Measurements from ENCODE around the gene HTATIP2.
"Not testable (repeated sequence)": the region's sequence is repeated elsewhere in the genome, so short reads cannot be mapped to it uniquely, and the experiment has no call there.

HTATIP2 gene

GRCh38 chr11:20372081-20372626 is 8.6 kb downstream of the HTATIP2 start:
- DNase-seq, result no peak

DNA sequence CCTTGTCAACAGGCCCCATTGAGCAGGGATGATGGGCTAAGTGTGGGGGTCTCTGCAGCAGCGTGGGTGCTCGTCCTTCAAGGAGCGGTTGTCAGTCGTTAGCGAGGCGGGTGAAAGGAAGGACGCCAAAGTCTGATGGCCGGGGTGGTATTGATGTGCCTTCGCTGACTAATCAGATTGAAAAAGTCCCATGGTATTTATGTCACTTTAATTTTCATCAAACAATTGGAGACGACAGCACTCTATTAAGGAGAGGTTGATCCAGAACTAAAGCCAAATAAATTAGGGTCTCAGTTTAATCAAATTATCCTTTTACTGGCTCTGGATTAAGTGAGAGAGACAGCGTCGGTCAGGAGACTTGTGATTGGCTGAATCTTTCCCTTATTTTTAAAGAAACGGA is 9.6 kb downstream of the HTATIP2 start:
- DNase-seq, result no peak

- DNase-seq, result no peak
These were observed 10.2 kb downstream of the HTATIP2 start for GRCh38 chr11:20373568-20374209.

DNA sequence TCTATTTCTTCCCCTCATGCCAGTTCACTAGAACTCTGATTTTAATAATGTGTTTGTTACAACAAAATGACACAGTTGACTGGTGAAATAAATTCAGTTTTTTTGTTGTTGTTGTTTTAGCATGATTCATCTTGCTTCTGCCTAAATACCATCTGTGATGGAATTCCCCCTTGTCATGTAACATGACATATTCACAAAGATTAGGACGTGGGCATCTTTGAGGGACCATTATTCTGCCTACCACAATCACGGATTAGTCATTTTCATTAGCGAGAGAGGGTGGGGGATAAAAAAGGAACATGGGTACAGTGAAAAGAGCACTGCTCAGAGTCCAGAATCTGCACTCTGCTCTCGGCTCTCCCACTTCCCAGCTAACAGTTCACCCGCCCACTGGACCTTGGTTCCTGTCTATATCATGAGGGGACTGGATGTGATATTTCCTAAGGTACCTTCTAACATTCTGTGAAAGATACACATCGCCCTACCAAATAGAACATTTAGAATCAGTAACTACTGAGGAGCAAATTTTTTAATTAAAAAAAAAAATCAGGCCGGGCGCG is 11.3 kb downstream of the HTATIP2 start:
- DNase-seq, result no peak

- no peak for DNase-seq
These were observed 12.7 kb downstream of the HTATIP2 start for GRCh38 chr11:20376162-20376730.

DNA sequence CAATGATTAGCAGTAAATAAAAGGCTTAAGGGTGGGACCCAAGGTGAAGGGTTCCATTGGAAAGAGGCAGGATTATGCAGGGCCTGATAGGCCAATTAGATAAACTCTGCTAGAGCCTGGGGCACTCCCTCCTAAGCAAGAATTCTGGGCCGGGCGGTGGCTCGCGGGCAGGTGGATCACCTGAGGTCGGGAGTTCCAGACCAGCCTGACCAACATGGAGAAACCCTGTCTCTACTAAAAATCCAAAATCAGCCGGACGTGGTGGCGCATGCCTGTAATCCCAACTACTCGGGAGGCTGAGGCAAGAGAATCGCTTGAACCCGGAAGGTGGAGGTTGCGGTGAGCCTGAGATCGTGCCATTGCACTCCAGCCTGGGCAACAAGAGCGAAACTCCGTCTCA is 22.5 kb downstream of the HTATIP2 start:
- DNase-seq, result not testable (repeated sequence)

- peak; percentile 93 to 98 (median 98) for DNase-seq
These were observed 24.0 kb downstream of the HTATIP2 start, which contains the start of gene PRMT3 for GRCh38 chr11:20387261-20388095. Gene PRMT3 (plus strand): TSS chr11:20387716. CDS start chr11:20387747, 31 bp downstream.

GRCh38 chr11:20388096-20389055 is 24.9 kb downstream of the HTATIP2 start:
- DNase-seq, result no peak

- no peak for DNase-seq
These were observed 33.8 kb downstream of the HTATIP2 start for GRCh38 chr11:20397281-20397680.

DNA sequence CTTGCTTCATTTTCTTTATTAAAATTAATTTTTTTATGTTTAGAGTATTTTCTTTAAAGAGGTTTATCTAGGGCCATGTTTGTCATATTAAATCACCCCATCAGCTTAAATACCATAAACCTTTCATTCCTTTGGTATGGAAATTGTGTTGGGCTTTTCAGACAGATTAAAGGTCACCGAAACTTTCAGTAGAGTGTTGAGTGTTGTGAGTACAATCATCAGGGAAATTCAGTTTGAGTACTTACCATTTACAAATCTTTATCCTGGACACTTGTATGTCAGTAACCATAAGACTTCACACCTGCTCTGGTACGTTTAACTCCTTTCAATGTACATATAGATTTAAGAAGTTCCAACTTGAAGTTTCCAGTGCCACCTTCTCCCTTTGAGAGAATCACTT is 36.0 kb downstream of the HTATIP2 start:
- no peak for DNase-seq

DNA sequence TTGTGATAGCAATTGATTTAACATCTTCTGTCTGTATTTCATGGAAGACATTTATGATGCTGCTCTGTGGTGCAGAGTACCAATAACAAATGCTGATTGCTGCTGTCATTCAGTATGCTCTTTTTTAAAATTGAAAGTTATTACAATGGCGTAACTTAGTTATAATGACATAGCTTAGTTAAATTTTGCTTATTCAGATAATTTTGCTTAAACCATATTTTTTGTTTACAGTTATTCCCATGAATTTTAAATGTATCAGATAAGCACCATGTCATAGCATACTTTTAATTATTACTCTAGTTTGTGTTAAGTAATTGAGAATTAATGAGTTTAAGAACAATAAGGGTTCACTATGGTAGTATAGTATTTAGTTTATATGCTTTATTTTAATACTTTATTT is 39.5 kb downstream of the HTATIP2 start:
- DNase-seq, result no peak

DNA sequence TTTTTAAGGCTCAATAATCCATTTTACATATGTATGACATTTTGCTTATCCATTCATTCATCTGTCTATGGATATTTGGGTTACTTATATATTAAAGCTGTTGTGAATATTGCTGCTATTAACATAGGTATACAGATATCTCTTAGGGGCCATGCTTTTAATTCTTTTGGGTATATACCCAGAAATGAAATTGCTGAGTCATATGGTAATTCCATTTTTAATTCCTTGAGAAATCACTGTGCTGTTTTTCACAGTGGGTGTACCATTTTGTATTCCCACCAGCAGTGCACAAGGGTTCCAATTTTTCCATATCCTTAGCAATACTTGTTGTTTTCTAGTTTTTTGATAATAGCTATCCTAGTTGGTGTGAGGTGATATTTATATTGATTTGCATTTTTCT is 43.0 kb downstream of the HTATIP2 start:
- DNase-seq, result no peak

DNA sequence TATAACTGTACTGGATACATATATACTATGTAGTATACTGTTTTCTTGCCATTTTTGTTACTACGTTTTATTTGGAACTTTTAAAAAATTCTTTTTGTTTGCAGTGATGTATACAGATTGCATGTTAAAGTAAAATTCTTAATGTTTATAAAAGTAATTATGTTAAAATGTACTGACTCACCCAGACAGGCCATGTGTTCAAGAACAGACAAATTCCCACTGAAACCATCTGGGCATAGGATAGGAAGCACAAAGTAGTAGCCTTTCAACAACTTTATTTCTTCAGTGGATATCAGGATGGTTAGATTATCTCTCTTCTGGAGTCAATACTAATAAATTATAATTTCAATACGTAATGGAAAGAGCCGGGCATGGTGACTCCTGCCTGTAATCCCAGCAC is 43.8 kb downstream of the HTATIP2 start:
- DNase-seq, result no peak

- DNase-seq, result no peak
These were observed 51.9 kb downstream of the HTATIP2 start for GRCh38 chr11:20415432-20415831.

DNA sequence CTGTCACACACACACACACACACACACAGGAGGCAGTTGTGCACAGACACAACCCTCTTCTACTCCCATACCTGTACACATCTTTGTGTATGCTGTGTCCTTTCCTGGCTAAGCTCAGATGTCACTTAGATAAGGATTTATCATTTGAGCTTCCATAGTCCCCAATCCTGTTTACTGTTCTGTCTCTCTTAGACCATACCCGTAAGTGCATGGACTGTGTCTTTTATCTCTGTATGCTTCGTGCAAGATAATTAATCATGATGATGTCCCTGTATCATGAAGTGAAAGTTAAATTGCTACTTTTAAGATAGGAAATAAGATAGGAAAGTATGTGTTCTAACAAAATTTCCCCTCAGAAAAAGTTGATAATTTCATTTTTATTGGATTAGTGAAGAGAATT is 54.3 kb downstream of the HTATIP2 start:
- no peak for DNase-seq

DNA sequence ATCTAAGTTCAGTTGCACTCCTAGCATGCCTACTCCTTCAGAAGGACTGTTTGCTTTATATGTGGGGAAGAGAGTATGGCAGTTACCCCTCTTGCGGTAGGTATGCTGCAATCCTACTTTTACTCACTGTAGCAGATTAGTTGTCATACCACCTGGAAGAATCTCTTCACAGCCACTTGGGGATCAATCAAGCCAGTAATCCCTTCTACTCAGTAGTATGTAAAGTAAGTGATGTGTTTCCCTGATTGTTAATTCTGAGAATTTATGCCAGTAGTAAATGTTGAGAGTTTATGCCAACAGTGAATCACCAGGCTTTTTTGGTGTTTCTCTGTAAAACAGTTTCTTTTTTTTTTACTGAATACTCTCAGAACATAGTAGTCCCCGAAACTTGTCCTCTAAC is 58.4 kb downstream of the HTATIP2 start:
- no peak for DNase-seq

DNA sequence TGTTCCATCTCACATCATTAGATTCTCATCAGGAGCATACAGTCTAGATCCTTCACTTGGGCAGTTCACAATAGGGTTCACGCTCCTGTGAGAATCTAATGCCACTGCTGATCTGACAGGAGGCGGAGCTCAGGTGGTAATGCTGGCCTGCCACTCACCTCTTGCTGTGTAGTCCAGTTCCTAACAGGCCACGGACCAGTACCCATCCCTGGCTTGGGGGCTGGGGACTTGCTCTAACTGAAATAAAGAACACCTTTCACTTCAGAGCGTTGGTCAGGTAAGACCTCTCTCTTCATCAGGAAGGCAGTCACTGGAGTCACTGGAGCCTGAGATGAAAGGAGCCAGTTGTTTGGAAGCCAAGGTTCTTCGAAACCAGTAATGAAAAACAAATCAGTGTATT is 65.7 kb downstream of the HTATIP2 start:
- no peak for DNase-seq
